ENCODE results near the gene ELMOD1.

- TF ChIP-seq CTCF (conservative IDR thresholded peaks at IDR 0.05; ENCODE audit: low read depth, low read length) (no peak), EZH2 (IDR thresholded peaks at IDR 0.05; ENCODE audit: borderline replicate concordance, low read depth, low read length, poor library complexity, severe bottlenecking) (no peak)
These were observed 17.5 kb upstream of the ELMOD1 start for GRCh38 chr11:107573438-107573837.
